ENCODE measurements around the gene MYH8. TPM values are rescaled to one million over a fixed set of nuclear protein-coding genes. Genes with fewer than 3 reads are reported as not detected.
A peak's percentile ranks its signal among the peaks of the same experiment; 100 is the strongest.

Gene MYH8
- total and polyA plus RNA-seq, 10 donors, result 0.02 to 0.54 (median 0.15) TPM; not detected in 1

GRCh38 chr17:10354651-10355050 lies 67.1 kb downstream of the MYH8 start:
- Histone ChIP-seq H3K27me3 (replicated peaks in 1 of 7) (peaks cover 0 to 7% (median 0%) of the 10 kb centered on the region in 7 donors), H3K9me3 (no peaks in the 10 kb centered on the region), H3K4me1 (no peaks in the 10 kb centered on the region), H3K4me3 (no peak overlapping the region), H3K27ac (no peak overlapping the region), H3K36me3 (no peaks in the 10 kb centered on the region)
- 72 to 81% (median 76%) methylated on average over 9 of the region's 9 CpGs for WGBS, 5 donors
- DNase-seq, result no peak
- intact Hi-C loops (cut with DNase I; ENCODE audit: low total_unique reads), result no loop called here
- TF ChIP-seq POLR2AphosphoS5 (IDR thresholded peaks at IDR 0.05), result no peak
- TF ChIP-seq POLR2A (IDR thresholded peaks at IDR 0.05), result no peak
- no peak for TF ChIP-seq CTCF (IDR thresholded peaks at IDR 0.05 in 8 of 11, conservative IDR thresholded peaks at IDR 0.05 in 3 of 11)

GRCh38 chr17:10352893-10353292 lies 68.9 kb downstream of the MYH8 start:
- Histone ChIP-seq H3K9me3 (no peaks in the 10 kb centered on the region), H3K36me3 (no peaks in the 10 kb centered on the region), H3K4me3 (no peak overlapping the region), H3K27me3 (replicated peaks in 1 of 7) (no peaks in the 10 kb centered on the region), H3K27ac (no peak overlapping the region), H3K4me1 (no peaks in the 10 kb centered on the region)
- DNase-seq, result no peak
- TF ChIP-seq CTCF (IDR thresholded peaks at IDR 0.05 in 8 of 11, conservative IDR thresholded peaks at IDR 0.05 in 3 of 11) (no peak), POLR2AphosphoS5 (IDR thresholded peaks at IDR 0.05) (no peak), POLR2A (IDR thresholded peaks at IDR 0.05) (no peak)
- intact Hi-C loops (cut with DNase I; ENCODE audit: low total_unique reads), result no loop called here

- DNase-seq, result no peak
- no peaks in the 10 kb centered on the region for H3K36me3 ChIP-seq
- H3K9me3 ChIP-seq, result no peaks in the 10 kb centered on the region
- H3K4me3 ChIP-seq, result no peak overlapping the region
- intact Hi-C loops (cut with DNase I; ENCODE audit: low total_unique reads), result no loop called here
- no peaks in the 10 kb centered on the region for H3K27me3 ChIP-seq (replicated peaks in 1 of 7)
- WGBS, 5 donors, result 94 to 100% (median 100%) methylated on average over 1 of the region's 1 CpG
- H3K27ac ChIP-seq, result no peak overlapping the region
- TF ChIP-seq CTCF (IDR thresholded peaks at IDR 0.05 in 8 of 11, conservative IDR thresholded peaks at IDR 0.05 in 3 of 11) (peak in 4 of 11 experiments; percentile 7 to 16 (median 12)), POLR2A (IDR thresholded peaks at IDR 0.05) (no peak), POLR2AphosphoS5 (IDR thresholded peaks at IDR 0.05) (no peak)
- no peaks in the 10 kb centered on the region for H3K4me1 ChIP-seq
These were observed 72.3 kb downstream of the MYH8 start for GRCh38 chr17:10349403-10349802.

GRCh38 chr17:10344816-10345215 lies 76.9 kb downstream of the MYH8 start:
- Histone ChIP-seq H3K4me1 (no peaks in the 10 kb centered on the region), H3K27me3 (replicated peaks in 1 of 7) (no peaks in the 10 kb centered on the region), H3K27ac (no peak overlapping the region), H3K9me3 (no peaks in the 10 kb centered on the region), H3K36me3 (no peaks in the 10 kb centered on the region), H3K4me3 (no peak overlapping the region)
- no peak for TF ChIP-seq POLR2A (IDR thresholded peaks at IDR 0.05)
- intact Hi-C loops (cut with DNase I; ENCODE audit: low total_unique reads), result no loop called here
- 86 to 95% (median 92%) methylated on average over 3 of the region's 3 CpGs for WGBS, 5 donors
- DNase-seq, result no peak

Other genes starting within 250 kb of the MYH8 start
- 100 to 1,000 TPM in 3 of 7 donors, 10 to 100 TPM in 4; 47.4 to 127 (median 83.0) TPM for gene GAS7, start 223.3 kb downstream of the MYH8 start, total RNA-seq
- 10 to 100 TPM in 1 of 3 donors, 1 to 10 TPM in 2; 4.1 to 16.8 (median 4.4) TPM for gene GAS7, start 223.3 kb downstream of the MYH8 start, polyA plus RNA-seq
- gene MYH13, start 48.9 kb downstream of the MYH8 start, total RNA-seq, result under 1 TPM in 3 of 7 donors, not detected in 4; 0.06 to 0.19 (median 0.07) TPM
- under 1 TPM in 2 of 3 donors, not detected in 1; 0.02 to 0.03 TPM for gene MYH13, start 48.9 kb downstream of the MYH8 start, polyA plus RNA-seq
- not detected for gene MYH4, start 47.6 kb upstream of the MYH8 start, total RNA-seq
- not detected for gene MYH4, start 47.6 kb upstream of the MYH8 start, polyA plus RNA-seq
- gene MYH1, start 96.6 kb upstream of the MYH8 start, total RNA-seq, result under 1 TPM in 1 of 7 donors, not detected in 6; 0.03 TPM
- gene MYH1, start 96.6 kb upstream of the MYH8 start, polyA plus RNA-seq, result under 1 TPM in 2 of 3 donors, not detected in 1; 0.06 to 0.09 TPM
- not detected for gene MYH2, start 127.7 kb upstream of the MYH8 start, total RNA-seq
- under 1 TPM in 2 of 3 donors, not detected in 1; 0.03 to 0.11 TPM for gene MYH2, start 127.7 kb upstream of the MYH8 start, polyA plus RNA-seq
- gene MYH3, start 235.4 kb upstream of the MYH8 start, total RNA-seq, result 1 to 10 TPM; 2.2 to 6.0 (median 3.1) TPM
- gene MYH3, start 235.4 kb upstream of the MYH8 start, polyA plus RNA-seq, result 1 to 10 TPM; 4.9 to 9.0 (median 8.0) TPM

Measured in spleen (tissue), 11 donors.